GM19035 (cell line): ENCODE results near the gene OR9Q2.
"Not testable (repeated sequence)": the region's sequence is repeated elsewhere in the genome, so short reads cannot be mapped to it uniquely, and the experiment has no call there.

ENCODE experiments used
- ATAC-seq: cut with Tn5 transposase; IDR thresholded peaks from one replicate; pipeline ENCODE4 v1.9.1; 2021; ENCODE audit not compliant: unreplicated experiment

Gene OR9Q2, protein sequence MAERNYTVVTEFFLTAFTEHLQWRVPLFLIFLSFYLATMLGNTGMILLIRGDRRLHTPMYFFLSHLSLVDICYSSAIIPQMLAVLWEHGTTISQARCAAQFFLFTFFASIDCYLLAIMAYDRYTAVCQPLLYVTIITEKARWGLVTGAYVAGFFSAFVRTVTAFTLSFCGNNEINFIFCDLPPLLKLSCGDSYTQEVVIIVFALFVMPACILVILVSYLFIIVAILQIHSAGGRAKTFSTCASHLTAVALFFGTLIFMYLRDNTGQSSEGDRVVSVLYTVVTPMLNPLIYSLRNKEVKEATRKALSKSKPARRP

GRCh38 chr11:58188770-58189169 lies at the start of gene OR9Q2:
OR9Q2 (plus strand) TSS chr11:58189070; CDS start chr11:58190491, 1,421 bp downstream.
- ATAC-seq: no peak

DNA sequence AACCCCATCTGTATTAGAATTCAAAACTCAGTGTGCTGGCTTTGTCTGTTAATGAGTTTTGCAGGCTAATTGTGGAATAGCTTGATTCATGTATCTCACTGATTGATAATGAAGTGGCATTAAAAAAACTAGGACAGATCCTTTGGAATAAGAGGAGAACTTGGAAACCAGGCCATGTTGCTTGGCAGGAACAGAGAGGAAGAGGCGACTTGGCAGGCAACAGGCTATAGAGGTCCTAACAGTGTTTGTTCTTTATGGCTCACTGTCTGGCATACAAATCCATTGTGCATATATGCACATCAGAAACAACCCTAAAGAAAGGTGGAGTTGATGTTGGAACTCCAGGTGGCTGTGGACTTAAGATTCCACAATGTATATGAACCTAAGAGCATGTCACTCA lies 46.1 kb upstream of the OR9Q2 start:
- ATAC-seq: no peak

GRCh38 chr11:58152781-58153180 lies 36.1 kb upstream of the OR9Q2 start:
- no peak for ATAC-seq

DNA sequence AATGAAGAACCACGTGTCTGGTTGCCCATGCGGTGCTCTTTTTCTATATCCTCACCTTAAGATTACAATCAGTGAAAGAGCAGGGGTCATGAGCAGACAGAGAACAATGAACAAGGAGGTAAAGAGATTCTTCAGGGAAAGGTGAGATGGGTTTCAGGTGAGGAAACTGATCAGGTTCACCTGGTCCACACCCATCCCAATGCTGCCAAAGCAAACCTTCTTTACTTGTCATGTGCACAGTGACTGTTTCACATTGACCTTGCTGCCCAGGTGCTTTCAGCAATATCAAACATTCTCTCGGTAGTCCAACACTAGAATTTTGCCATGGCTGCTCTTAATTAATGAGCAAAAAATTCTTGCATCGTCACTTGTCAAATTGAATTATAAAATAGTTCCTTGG lies 24.5 kb upstream of the OR9Q2 start:
- no peak for ATAC-seq

GRCh38 chr11:58164990-58165389 lies 23.9 kb upstream of the OR9Q2 start:
- no peak for ATAC-seq

GRCh38 chr11:58165504-58166106 lies 23.3 kb upstream of the OR9Q2 start:
- no peak for ATAC-seq

DNA sequence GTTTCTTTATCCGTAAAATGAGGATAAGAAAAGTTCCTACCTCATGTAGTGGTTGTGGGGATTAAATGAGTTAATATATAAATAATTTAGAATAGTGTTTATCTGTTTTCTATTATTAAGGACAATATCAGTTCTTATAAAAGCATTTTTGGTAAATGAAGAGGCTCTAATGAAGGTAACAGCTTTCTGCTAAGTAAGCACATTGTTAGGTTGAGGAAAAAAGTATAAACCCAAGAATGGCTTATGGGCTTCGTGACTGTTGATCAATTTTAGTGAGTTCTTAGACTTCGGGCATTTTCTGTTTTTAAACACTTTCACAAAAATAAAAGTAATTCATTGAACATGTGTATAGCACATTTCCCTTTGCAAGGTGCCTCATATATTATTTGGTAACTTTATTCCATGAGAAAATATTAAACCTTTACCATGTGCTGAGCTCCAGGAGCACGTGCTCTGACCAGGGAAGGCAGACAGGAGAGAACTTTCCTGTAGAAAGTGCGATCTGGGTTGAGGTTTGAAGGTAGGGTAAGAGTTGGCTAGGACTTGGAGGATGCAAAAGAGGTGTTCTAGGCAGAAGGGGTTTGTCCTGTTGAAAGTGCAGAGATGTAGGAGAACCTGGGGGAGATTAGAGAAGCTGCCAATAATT lies 11.3 kb upstream of the OR9Q2 start:
- no peak for ATAC-seq

- ATAC-seq: no peak
These were observed 10.4 kb upstream of the OR9Q2 start for GRCh38 chr11:58178444-58178843.

- ATAC-seq: no peak
These were observed 9.2 kb upstream of the OR9Q2 start for GRCh38 chr11:58179648-58180047.

DNA sequence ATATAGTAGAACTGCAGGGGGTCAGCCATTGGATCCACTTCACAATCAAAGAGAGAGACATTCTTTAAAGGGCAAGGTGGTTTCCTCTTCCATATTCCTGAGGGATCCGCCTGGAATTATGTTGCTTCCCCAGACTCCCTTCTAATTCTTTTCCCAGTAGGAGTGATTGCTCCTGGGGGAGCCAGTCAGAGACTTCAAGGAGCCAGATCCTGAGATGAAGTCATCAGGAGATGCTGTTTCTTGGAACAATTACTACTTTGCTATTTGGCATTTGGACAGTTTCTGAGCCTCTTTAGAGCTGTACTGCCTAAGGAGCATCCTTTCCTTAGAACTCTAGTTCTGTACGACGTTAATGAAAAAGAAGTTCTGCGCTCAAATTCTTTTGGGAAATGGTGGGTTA lies 1.9 kb upstream of the OR9Q2 start:
- no peak for ATAC-seq

DNA sequence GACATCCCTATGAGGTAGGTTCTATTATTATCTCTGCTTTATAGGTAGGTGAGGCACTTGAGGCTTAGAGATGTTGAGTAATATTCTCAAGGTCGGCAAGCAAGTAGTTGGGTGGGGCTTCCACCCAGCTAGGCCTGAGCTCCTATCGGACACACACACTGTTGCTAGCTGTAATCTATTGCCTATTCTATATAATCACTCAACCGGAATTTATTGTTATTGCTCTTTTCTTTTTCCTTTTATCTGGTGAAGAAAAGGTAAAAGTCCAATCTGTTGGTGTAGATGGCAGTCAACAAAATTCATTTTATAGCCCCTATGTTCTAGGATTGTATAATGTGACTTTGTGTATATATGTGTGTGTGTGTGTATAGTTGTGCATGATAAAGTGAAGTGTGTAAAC lies 3.4 kb downstream of the OR9Q2 start:
- ATAC-seq: no peak

DNA sequence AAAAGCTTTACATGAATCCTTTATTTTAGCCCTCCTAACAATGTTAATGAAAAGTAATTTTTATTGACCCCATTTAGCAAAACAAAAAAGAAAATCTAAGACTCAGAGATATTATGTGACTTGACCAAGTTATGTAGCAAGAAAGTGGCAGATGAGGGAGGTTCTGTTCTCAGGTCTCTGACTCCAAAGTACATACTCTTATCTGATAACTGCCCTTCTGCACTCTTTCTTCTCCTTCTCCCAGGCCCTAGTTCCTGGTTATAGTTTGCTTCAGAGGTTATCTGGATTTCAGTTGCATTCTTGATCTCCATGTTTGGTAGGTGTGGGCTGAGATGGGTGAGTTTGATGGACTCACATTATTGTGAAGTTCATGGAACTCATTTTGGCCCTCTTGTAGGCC lies 4.5 kb downstream of the OR9Q2 start:
- ATAC-seq: no peak

GRCh38 chr11:58195939-58196338 lies 7.1 kb downstream of the OR9Q2 start:
- ATAC-seq: no peak

GRCh38 chr11:58199271-58199670 lies 10.4 kb downstream of the OR9Q2 start:
- no peak for ATAC-seq

- ATAC-seq: no peak
These were observed 15.2 kb downstream of the OR9Q2 start, which contains the start of gene OR1S2 for GRCh38 chr11:58204042-58204441. OR1S2 (minus strand) TSS chr11:58204142; CDS start chr11:58204142, 0 bp downstream.

DNA sequence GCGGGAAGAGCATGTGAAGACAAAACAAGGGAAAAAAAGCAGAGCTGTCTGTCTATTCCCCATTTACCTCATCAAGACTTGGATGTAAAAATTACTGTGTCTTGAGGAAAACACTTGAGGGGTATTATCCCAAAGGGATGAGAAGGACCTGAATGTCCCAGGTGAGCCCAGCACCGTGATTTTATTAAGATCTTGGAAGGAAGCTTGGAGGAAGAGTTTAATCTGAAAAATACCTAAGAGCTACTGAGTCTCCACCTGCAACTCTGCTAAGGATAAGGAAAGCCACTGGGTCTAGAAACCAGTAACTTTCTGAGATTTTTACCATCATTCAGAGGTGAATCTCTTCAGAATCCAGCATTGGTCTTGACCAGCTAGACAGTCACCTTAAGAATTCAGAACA lies 23.6 kb downstream of the OR9Q2 start, which contains the start of gene OR1S1:
Gene OR1S1, plus strand, starts transcription at position 301 of the 400 bp plus-strand sequence.
- not testable (repeated sequence) for ATAC-seq

- ATAC-seq: no peak
These were observed 27.6 kb downstream of the OR9Q2 start for GRCh38 chr11:58216476-58216875.

DNA sequence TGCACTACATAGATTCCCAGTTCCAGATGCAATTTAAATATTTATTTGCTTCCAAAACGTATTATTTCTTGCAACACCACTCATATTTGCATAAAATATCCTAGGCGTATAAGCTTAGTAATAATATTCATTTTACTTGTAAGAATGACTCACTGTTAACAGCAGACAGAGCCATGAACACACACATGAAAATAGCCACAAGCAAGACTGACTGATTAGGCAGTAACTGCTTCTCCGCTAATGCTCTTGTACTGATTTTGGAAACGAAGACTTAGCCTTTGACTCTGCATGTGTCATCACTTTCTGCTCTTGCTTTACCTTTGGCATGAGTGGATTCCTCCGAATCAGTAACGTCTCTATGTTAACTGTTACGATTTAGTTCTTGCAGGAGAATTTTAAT lies 33.9 kb downstream of the OR9Q2 start:
- ATAC-seq: no peak

DNA sequence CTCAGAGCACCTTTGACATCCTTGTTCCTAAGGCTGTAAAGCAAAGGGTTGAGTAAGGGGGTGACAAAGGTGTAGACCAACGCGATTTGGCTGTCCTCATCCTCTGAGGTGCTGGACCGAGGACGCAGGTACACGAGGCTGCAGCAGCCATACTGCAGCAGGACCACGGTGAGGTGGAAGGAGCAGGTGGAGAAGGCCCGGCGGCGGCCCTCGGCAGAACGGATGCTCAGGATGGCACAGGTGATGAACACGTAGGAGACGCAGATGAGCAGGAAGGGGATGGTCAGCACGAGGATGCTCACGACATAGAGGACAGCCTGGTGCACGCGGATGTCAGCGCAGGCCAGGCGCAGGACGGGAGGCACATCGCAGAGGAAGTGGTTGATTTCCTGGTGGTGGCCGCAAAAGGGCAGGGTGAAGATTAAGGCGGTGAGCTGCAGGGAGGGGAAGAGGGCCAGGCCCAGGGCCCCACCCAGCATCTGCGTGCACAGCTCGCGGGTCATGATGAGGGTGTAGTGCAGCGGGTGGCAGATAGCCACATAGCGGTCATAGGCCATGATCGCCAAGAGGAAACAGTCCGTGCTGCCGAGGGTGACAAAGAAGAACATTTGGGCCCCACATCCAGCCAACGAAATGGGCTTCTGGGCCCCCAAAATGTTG lies 39.2 kb downstream of the OR9Q2 start:
- no peak for ATAC-seq
